K562 (cell line): ENCODE results near the gene AADAC. TPM values are rescaled to one million over a fixed set of nuclear protein-coding genes. Genes with fewer than 3 reads are reported as not detected.
A peak's percentile ranks its signal among the peaks of the same experiment; 100 is the strongest.

Source experiments
- DACH1 ChIP-seq: fragments of 450-650 bp; IDR thresholded peaks from 2 replicates; pipeline ENCODE4 v1.6.1; 2018; ENCODE audit not compliant: partially characterized antibody
- EGR1 ChIP-seq: fragments of 450-650 bp; conservative IDR thresholded peaks from 2 replicates; pipeline ENCODE4 v1.6.1; 2017; ENCODE audit warnings: mild to moderate bottlenecking
- GABPB1 ChIP-seq: sonication (generic); formaldehyde crosslinking; IDR thresholded peaks from 2 replicates; pipeline ENCODE4 v1.8.0; 2022; ENCODE audit warnings: mild to moderate bottlenecking, missing genetic modification reagents
- MAFF ChIP-seq: IDR thresholded peaks from 2 replicates; pipeline ENCODE4 v1.6.1; 2012; ENCODE audit warnings: low read length, improper control_type of control experiment
- NR3C1 ChIP-seq: sonication (generic); formaldehyde crosslinking; IDR thresholded peaks from 2 replicates; pipeline ENCODE4 v1.8.1; 2022; ENCODE audit warnings: missing genetic modification reagents
- RCOR1 ChIP-seq, 2 experiments: IDR thresholded peaks; 2 replicates each; pipeline ENCODE4 v1.6.1; 2012; ENCODE audit warnings: low read depth in 2 of 2, low read length in 2 of 2, borderline replicate concordance in 1 of 2, improper control_type of control experiment in 1 of 2
- SIRT6 ChIP-seq: IDR thresholded peaks from one replicate; pipeline ENCODE4 v1.6.1; 2012; ENCODE audit warnings: low read depth, mild to moderate bottlenecking, control low read depth, inconsistent platforms, low read length, moderate library complexity
- SMAD2 ChIP-seq: fragments of 150-350 bp; IDR thresholded peaks from 2 replicates; pipeline ENCODE4 v1.6.1; 2014; ENCODE audit warnings: low read depth, mild to moderate bottlenecking, low read length
- SMC3 ChIP-seq: conservative IDR thresholded peaks from 2 replicates; pipeline ENCODE4 v1.6.1; 2011; ENCODE audit warnings: low read depth, low read length, improper control_type of control experiment; ENCODE audit not compliant: insufficient read depth
- SRSF9 ChIP-seq: fragments of 200-400 bp; formaldehyde crosslinking; IDR thresholded peaks from 2 replicates; pipeline ENCODE4 v1.6.1; 2017; ENCODE audit warnings: low read depth, low read length, borderline replicate concordance
- TGIF2 ChIP-seq: sonication (generic); formaldehyde crosslinking; IDR thresholded peaks from 2 replicates; pipeline ENCODE4 v1.8.1; 2022; ENCODE audit warnings: mild to moderate bottlenecking, missing genetic modification reagents, moderate library complexity
- ZBTB1 ChIP-seq: sonication (generic); formaldehyde crosslinking; IDR thresholded peaks from 2 replicates; pipeline ENCODE4 v1.8.1; 2023; ENCODE audit warnings: missing genetic modification reagents, low read depth, mild to moderate bottlenecking, borderline replicate concordance
- ZC3H8 ChIP-seq: fragments of 450-650 bp; IDR thresholded peaks from 2 replicates; pipeline ENCODE4 v1.6.1; 2017
- ZNF561 ChIP-seq: fragments of 450-650 bp; formaldehyde crosslinking; conservative IDR thresholded peaks from 2 replicates; pipeline ENCODE4 v1.4.0; 2020; ENCODE audit warnings: mild to moderate bottlenecking, moderate library complexity
- ZNF589 ChIP-seq: fragments of 200-800 bp; sonication (Bioruptor generic); IDR thresholded peaks from 2 replicates; pipeline ENCODE4 v1.6.1; 2016; ENCODE audit warnings: low read depth, missing genetic modification characterization, missing compliant biosample characterization
- polyA plus RNA-seq, 8 experiments: library from polyadenylated mRNA; depleted of rRNA in 4 of 8; stranded (reverse) in 5 of 8; unstranded in 3 of 8; fragments of >200 nt; fragmentation: Nextera tagmentation in 2 of 8; fragmentation: Illumina TruSeq in 1 of 8; extraction: Ambion mirVana in 2 of 8; extraction: Trizol in 1 of 8; gene quantifications; 2 replicates each; pipeline versions ENCODE4 v1.2.1 to v1.2.3, GENCODE V29; 2011 to 2014; ENCODE audit warnings: inconsistent platforms in 1 of 8, missing spikeins in 1 of 8
- total RNA-seq, 7 experiments: library from RNA; depleted of rRNA in 6 of 7; stranded (reverse); fragments of >200 nt in 6 of 7; fragmentation: Illumina TruSeq in 2 of 7; extraction: Trizol in 2 of 7; gene quantifications; 2 replicates each; pipeline versions ENCODE4 v1.2.1 to v1.2.3, GENCODE V29; 2011 to 2021; ENCODE audit warnings: low replicate concordance in 1 of 7
- TF ChIP-seq, protein P1 (sequence below): sonication (generic); formaldehyde crosslinking; IDR thresholded peaks from 2 replicates; pipeline ENCODE4 v1.8.0; 2022; ENCODE audit warnings: missing genetic modification reagents, mild to moderate bottlenecking, moderate library complexity, borderline replicate concordance
- TF ChIP-seq, protein P2 (sequence below): fragments of 250-450 bp; sonication (Bioruptor Pico); IDR thresholded peaks from 2 replicates; pipeline ENCODE4 v1.8.0; 2022; ENCODE audit warnings: inconsistent platforms
- TF ChIP-seq, protein P3 (sequence below): fragments of 150-350 bp; IDR thresholded peaks from 2 replicates; pipeline ENCODE4 v1.6.1; 2014; ENCODE audit warnings: low read depth, mild to moderate bottlenecking, low read length, borderline replicate concordance
- TF ChIP-seq, protein P4 (sequence below): sonication (generic); formaldehyde crosslinking; IDR thresholded peaks from 2 replicates; pipeline ENCODE4 v1.8.1; 2023; ENCODE audit warnings: mild to moderate bottlenecking, missing genetic modification reagents, moderate library complexity
- TF ChIP-seq, protein P5 (sequence below): fragments of 450-650 bp; formaldehyde crosslinking; IDR thresholded peaks from 2 replicates; pipeline ENCODE4 v1.4.0; 2020; ENCODE audit warnings: mild to moderate bottlenecking, moderate library complexity

AADAC gene
- total and polyA plus RNA-seq, 9 of the 15 experiments (the other 6 are each of a cell fraction or from before 2014, with no cell fraction given), result 0.47 TPM; not detected in 8

DNA sequence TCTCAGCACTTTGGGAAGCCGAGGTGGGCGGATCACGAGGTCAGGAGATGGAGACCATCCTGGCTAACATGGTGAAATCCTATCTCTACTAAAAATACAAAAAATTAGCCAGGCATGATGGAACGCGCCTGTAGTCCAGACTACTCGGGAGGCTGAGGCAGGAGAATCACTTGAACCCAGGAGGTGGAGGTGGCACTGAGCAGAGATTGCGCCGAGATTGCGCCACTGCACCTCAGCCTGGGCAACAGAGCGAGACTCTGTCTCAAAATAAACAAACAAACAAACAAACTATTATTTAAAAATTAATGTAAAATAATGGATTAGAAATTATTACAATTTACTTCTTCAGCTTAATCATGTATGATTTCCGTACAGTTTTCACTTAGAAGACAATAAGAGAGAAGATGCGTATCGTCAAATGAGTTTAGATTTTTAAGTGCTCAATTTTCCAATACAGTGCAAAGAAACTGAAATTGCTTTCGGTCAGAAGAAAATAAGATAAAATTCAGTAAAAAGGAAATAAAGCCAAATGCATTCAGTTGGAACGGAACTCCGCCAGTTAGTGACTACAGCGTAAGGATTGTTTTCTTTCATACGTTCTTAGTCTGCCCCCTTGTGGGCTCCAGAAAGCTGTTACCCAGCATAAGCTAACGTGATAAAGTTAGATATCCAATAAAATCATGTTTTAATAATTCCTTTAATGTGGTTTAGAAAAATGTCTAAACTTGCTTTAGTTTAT lies 24.8 kb downstream of the AADAC start (continued):
- TF ChIP-seq DACH1 (no peak), SRSF9 (no peak), SMAD2 (no peak), MAFF (no peak), TGIF2 (CRISPR knock-in tag) (no peak), RCOR1 (IDR thresholded peaks at IDR 0.05; ENCODE audit: borderline replicate concordance in 1 of 2, low read depth in 2 of 2, low read length in 2 of 2) (no peak), SIRT6 (no peak), ZNF589 (CRISPR knock-in tag) (no peak), ZBTB1 (CRISPR knock-in tag) (no peak), NR3C1 (CRISPR knock-in tag) (no peak), ZC3H8 (no peak), SMC3 (peak; percentile 85), EGR1 (no peak), GABPB1 (CRISPR knock-in tag) (no peak), ZNF561 (no peak)
- TF ChIP-seq, protein P1, sequence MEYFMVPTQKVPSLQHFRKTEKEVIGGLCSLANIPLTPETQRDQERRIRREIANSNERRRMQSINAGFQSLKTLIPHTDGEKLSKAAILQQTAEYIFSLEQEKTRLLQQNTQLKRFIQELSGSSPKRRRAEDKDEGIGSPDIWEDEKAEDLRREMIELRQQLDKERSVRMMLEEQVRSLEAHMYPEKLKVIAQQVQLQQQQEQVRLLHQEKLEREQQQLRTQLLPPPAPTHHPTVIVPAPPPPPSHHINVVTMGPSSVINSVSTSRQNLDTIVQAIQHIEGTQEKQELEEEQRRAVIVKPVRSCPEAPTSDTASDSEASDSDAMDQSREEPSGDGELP (CRISPR knock-in tag), result no peak
- TF ChIP-seq, protein P2, sequence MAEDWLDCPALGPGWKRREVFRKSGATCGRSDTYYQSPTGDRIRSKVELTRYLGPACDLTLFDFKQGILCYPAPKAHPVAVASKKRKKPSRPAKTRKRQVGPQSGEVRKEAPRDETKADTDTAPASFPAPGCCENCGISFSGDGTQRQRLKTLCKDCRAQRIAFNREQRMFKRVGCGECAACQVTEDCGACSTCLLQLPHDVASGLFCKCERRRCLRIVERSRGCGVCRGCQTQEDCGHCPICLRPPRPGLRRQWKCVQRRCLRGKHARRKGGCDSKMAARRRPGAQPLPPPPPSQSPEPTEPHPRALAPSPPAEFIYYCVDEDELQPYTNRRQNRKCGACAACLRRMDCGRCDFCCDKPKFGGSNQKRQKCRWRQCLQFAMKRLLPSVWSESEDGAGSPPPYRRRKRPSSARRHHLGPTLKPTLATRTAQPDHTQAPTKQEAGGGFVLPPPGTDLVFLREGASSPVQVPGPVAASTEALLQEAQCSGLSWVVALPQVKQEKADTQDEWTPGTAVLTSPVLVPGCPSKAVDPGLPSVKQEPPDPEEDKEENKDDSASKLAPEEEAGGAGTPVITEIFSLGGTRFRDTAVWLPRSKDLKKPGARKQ (CRISPR knock-in tag), result peak; percentile 91
- TF ChIP-seq, protein P3, sequence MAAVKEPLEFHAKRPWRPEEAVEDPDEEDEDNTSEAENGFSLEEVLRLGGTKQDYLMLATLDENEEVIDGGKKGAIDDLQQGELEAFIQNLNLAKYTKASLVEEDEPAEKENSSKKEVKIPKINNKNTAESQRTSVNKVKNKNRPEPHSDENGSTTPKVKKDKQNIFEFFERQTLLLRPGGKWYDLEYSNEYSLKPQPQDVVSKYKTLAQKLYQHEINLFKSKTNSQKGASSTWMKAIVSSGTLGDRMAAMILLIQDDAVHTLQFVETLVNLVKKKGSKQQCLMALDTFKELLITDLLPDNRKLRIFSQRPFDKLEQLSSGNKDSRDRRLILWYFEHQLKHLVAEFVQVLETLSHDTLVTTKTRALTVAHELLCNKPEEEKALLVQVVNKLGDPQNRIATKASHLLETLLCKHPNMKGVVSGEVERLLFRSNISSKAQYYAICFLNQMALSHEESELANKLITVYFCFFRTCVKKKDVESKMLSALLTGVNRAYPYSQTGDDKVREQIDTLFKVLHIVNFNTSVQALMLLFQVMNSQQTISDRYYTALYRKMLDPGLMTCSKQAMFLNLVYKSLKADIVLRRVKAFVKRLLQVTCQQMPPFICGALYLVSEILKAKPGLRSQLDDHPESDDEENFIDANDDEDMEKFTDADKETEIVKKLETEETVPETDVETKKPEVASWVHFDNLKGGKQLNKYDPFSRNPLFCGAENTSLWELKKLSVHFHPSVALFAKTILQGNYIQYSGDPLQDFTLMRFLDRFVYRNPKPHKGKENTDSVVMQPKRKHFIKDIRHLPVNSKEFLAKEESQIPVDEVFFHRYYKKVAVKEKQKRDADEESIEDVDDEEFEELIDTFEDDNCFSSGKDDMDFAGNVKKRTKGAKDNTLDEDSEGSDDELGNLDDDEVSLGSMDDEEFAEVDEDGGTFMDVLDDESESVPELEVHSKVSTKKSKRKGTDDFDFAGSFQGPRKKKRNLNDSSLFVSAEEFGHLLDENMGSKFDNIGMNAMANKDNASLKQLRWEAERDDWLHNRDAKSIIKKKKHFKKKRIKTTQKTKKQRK, result no peak
- TF ChIP-seq, protein P4, sequence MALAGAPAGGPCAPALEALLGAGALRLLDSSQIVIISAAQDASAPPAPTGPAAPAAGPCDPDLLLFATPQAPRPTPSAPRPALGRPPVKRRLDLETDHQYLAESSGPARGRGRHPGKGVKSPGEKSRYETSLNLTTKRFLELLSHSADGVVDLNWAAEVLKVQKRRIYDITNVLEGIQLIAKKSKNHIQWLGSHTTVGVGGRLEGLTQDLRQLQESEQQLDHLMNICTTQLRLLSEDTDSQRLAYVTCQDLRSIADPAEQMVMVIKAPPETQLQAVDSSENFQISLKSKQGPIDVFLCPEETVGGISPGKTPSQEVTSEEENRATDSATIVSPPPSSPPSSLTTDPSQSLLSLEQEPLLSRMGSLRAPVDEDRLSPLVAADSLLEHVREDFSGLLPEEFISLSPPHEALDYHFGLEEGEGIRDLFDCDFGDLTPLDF (CRISPR knock-in tag), result no peak
- TF ChIP-seq, protein P5, sequence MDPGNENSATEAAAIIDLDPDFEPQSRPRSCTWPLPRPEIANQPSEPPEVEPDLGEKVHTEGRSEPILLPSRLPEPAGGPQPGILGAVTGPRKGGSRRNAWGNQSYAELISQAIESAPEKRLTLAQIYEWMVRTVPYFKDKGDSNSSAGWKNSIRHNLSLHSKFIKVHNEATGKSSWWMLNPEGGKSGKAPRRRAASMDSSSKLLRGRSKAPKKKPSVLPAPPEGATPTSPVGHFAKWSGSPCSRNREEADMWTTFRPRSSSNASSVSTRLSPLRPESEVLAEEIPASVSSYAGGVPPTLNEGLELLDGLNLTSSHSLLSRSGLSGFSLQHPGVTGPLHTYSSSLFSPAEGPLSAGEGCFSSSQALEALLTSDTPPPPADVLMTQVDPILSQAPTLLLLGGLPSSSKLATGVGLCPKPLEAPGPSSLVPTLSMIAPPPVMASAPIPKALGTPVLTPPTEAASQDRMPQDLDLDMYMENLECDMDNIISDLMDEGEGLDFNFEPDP (CRISPR knock-in tag), result no peak
